RWPE2 (cell line): ENCODE measurements around the gene FAM53B.
A peak's percentile ranks its signal among the peaks of the same experiment; 100 is the strongest.

Source experiments
- ATAC-seq: fragments of 200-7000 bp; cut with Tn5 transposase; 3 replicates; pipeline ENCODE4 v1.9.1; 2021; ENCODE audit warnings: low read depth
- DNase-seq: peaks from one replicate; pipeline ENCODE4 v3.0.0-alpha.2; 2020; ENCODE audit warnings: low spot score
- H3K27ac ChIP-seq: fragments of 450-650 bp; 2 replicates; pipeline ENCODE4 v1.5.1; 2017; ENCODE audit warnings: mild to moderate bottlenecking; ENCODE audit not compliant: poor library complexity, severe bottlenecking
- H3K27me3 ChIP-seq: fragments of 250-450 bp; sonication (Bioruptor Pico); 2 replicates; pipeline ENCODE4 v1.5.1; 2021; ENCODE audit warnings: mild to moderate bottlenecking, moderate library complexity; ENCODE audit not compliant: insufficient read depth, poor library complexity, severe bottlenecking
- H3K36me3 ChIP-seq: fragments of 250-450 bp; sonication (Bioruptor Pico); 2 replicates; pipeline ENCODE4 v1.5.1; 2020; ENCODE audit warnings: low read depth, mild to moderate bottlenecking, moderate library complexity
- H3K4me1 ChIP-seq: fragments of 250-450 bp; sonication (Bioruptor Pico); 2 replicates; pipeline ENCODE4 v1.5.1; 2021; ENCODE audit warnings: mild to moderate bottlenecking, moderate library complexity; ENCODE audit not compliant: insufficient read depth, poor library complexity, severe bottlenecking
- H3K4me3 ChIP-seq: fragments of 250-450 bp; sonication (Bioruptor Pico); 2 replicates; pipeline ENCODE4 v1.5.1; 2021; ENCODE audit warnings: mild to moderate bottlenecking, moderate library complexity; ENCODE audit not compliant: severe bottlenecking
- H3K9me3 ChIP-seq: fragments of 250-450 bp; sonication (Bioruptor Pico); 2 replicates; pipeline ENCODE4 v1.5.1; 2021; ENCODE audit warnings: mild to moderate bottlenecking, moderate library complexity; ENCODE audit not compliant: severe bottlenecking
- CTCF ChIP-seq: fragments of 450-650 bp; IDR thresholded peaks from one replicate; pipeline ENCODE4 v1.5.1; 2017; ENCODE audit warnings: mild to moderate bottlenecking, moderate library complexity; ENCODE audit not compliant: poor library complexity, severe bottlenecking

Gene FAM53B

DNA sequence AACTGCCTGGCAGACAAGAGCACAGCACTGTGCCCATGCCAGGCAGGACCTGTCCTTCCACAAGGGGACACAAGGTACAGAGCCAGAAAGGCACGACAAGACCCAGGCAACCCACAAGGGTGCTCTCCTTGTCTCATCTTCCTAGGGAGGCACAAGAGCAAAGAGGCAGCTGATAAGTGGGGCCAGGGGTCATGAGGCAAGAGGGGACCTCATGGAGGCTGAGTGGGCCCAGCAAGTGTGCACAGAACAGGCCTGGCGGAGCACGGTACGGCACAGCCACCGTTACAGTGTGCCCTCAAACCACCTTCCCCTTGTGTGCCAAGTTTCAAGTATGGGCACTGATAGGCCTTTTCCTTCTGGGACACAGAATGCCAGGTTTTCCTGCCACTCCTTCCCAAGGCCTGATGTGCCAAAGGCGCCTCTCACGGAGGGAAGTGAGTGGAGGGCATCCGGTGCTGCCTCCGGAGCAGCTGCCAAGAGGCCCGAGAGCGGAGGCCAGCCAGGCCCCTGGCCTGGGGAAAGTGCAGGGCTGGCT is 75.6 kb downstream of the FAM53B start:
- H3K9me3 ChIP-seq: no peaks in the 10 kb centered on the region
- H3K4me3 ChIP-seq: no peak overlapping the region
- no peaks in the 10 kb centered on the region for H3K27me3 ChIP-seq
- no peak for TF ChIP-seq CTCF
- no peak overlapping the region for H3K27ac ChIP-seq
- H3K4me1 ChIP-seq: no peaks in the 10 kb centered on the region
- DNase-seq: no peak
- H3K36me3 ChIP-seq: no peaks in the 10 kb centered on the region
- no peak for ATAC-seq

DNA sequence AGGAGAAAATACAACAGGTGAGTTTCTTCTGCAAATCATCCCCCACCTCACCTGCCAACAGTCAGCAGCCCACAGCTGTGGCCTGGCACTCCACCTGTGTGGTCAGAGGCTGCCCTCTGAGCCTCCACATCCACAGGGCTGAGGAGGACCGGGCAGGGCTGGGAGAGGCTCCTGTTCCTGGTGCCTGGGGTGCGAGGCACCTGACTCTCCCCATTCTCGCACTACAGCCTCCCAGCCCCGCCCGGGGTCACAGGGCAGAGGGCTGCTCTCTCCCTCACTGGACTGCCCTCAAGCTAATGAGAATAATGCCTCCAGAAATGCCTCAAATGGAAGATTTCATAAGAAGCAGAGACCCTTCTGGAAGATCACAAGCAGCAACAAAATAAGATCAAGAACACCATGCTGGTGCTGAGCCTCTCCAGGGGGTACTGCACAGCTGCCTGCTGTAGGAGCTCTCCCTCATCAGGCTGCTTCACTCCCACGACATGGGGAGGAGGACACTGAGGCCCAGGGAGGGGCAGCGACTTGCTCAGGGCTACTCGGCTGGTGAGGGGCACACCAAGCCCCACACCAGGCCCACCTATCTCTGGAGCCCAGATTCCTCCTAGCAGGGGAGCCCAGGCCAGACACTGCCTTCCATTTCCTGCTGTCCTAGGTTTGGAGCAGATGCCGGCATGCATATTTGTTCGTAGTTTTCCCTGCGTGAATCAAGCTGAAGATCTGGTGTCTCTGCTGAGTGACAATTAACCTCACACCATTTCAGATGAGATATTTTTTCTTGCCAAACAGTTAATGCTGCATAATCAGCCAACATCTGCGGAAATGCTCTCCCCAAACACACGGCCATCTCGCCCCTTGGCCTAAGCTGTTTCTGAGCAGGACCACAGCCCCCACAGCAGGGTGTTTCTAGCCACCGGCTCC is 76.5 kb downstream of the FAM53B start:
- Histone ChIP-seq H3K4me3 (no peak overlapping the region), H3K4me1 (no peaks in the 10 kb centered on the region), H3K27ac (no peak overlapping the region), H3K27me3 (no peaks in the 10 kb centered on the region), H3K9me3 (no peaks in the 10 kb centered on the region), H3K36me3 (no peaks in the 10 kb centered on the region)
- no peak for ATAC-seq
- no peak for TF ChIP-seq CTCF
- DNase-seq: no peak

- H3K27me3 ChIP-seq: no peaks in the 10 kb centered on the region
- H3K36me3 ChIP-seq: no peaks in the 10 kb centered on the region
- ATAC-seq (no peak), DNase-seq (no peak)
- no peaks in the 10 kb centered on the region for H3K9me3 ChIP-seq
- H3K4me1 ChIP-seq: no peaks in the 10 kb centered on the region
- TF ChIP-seq CTCF: no peak
- H3K27ac ChIP-seq: no peak overlapping the region
- no peak overlapping the region for H3K4me3 ChIP-seq
Observed at GRCh38 chr10:124666494-124666893, 77.7 kb downstream of the FAM53B start.

DNA sequence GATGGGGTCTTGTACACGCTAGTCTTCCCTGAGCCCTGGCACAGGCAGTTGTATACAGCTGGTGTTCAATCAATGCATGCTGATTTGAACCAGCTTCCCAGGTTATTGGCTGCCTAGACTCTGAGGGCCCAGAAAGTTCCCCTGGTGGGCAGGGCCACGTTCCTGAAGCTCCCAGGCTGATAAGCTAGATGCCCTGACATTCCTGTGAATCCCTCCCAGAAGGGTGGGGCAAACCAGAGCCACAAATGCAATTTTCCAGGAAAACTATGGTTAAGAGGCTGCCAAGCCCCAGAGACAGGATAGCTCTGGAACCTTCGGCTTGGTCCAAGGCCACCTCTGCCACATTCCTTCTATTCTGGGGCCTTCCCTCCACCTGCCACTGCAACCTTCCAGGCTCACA is 78.2 kb downstream of the FAM53B start:
- no peak overlapping the region for H3K4me3 ChIP-seq

More for the DNA sequence above, 78.2 kb downstream of the FAM53B start:
- H3K4me1 ChIP-seq: no peaks in the 10 kb centered on the region
- DNase-seq (no peak), ATAC-seq (peak; percentile 26; the same call in 1 of the 3 replicates)
- no peaks in the 10 kb centered on the region for H3K36me3 ChIP-seq
- H3K27me3 ChIP-seq: no peaks in the 10 kb centered on the region
- no peak for TF ChIP-seq CTCF
- no peak overlapping the region for H3K27ac ChIP-seq
- no peaks in the 10 kb centered on the region for H3K9me3 ChIP-seq
